GM13976 (cell line): ENCODE measurements around the gene CBFA2T3.

ENCODE experiments used
- DNase-seq: peaks from one replicate; pipeline ENCODE4 v3.0.0; 2012; ENCODE audit warnings: low spot score
- in situ Hi-C: fragments of 300-500 bp; cut with MboI; formaldehyde crosslinking; loops from one replicate; pipeline ENCODE4 v1.12.0; 2022; ENCODE audit warnings: low sequenced_read_pairs, mixed read lengths, inconsistent platforms; ENCODE audit not compliant: unreplicated experiment
- TF ChIP-seq, protein P1 (sequence below): IDR thresholded peaks from 2 replicates; pipeline ENCODE4 v1.5.1; 2012; ENCODE audit warnings: borderline replicate concordance, mild to moderate bottlenecking; ENCODE audit not compliant: insufficient read depth; ENCODE audit errors: extremely low read depth, missing control alignments, control extremely low read depth

The CBFA2T3 gene

DNA sequence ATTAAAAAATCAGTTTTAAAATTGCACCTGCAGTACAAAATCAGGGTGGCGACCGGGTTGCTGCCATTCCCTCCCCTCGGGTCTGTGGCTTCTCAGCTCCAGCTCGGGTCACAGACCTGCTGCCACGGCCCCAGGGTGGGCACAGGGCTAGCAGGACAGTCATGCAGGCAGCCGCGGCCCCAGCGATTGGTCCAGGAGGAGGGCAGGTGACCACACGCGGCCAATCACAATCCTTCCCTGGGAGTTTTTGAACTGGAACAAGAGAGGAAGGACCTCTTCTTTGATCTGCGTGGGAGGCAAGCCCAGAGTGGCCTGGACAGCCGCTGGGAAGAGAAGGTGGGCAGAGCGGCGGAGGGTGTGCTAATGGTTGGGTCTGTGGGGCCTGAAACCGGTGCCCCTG lies 25.5 kb downstream of the CBFA2T3 start:
- in situ Hi-C loops: no loop called here
- TF ChIP-seq, protein P1, sequence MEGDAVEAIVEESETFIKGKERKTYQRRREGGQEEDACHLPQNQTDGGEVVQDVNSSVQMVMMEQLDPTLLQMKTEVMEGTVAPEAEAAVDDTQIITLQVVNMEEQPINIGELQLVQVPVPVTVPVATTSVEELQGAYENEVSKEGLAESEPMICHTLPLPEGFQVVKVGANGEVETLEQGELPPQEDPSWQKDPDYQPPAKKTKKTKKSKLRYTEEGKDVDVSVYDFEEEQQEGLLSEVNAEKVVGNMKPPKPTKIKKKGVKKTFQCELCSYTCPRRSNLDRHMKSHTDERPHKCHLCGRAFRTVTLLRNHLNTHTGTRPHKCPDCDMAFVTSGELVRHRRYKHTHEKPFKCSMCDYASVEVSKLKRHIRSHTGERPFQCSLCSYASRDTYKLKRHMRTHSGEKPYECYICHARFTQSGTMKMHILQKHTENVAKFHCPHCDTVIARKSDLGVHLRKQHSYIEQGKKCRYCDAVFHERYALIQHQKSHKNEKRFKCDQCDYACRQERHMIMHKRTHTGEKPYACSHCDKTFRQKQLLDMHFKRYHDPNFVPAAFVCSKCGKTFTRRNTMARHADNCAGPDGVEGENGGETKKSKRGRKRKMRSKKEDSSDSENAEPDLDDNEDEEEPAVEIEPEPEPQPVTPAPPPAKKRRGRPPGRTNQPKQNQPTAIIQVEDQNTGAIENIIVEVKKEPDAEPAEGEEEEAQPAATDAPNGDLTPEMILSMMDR: no peak
- no peak for DNase-seq

DNA sequence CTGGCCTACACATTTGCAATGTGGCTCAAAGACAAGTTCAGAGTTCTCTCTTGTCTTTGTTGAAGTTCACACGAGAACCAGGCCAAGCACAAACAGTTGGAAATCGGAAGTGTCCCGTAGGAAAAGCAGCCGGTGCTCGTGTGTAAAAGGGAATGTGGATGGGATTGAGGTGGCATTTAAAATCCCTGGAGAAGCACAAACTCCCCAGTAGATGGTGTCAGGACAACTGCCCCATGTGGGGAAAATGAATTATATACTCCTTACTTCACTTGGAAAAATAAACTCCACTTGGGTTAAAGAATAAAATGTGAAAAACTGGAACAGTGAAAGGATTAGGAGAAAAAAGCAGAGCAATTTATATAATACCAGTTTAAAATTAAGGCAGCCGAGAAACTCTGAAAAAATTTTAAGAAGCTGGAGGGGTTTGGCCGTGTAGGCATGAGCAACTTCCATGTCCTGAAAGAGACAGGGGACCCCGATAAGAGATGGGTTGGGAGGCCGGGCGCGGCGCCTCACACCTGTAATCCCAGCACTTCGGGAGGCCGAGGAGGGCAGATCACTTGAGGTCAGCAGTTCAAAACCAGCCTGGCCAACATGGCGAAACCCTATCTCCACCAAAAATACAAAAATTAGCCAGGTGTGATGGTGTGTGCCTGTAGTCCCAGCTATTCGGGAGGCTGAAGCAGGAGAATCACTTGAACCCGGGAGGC lies 28.1 kb downstream of the CBFA2T3 start:
- TF ChIP-seq, protein P1: no peak
- no peak for DNase-seq
- in situ Hi-C loops: no loop called here

DNA sequence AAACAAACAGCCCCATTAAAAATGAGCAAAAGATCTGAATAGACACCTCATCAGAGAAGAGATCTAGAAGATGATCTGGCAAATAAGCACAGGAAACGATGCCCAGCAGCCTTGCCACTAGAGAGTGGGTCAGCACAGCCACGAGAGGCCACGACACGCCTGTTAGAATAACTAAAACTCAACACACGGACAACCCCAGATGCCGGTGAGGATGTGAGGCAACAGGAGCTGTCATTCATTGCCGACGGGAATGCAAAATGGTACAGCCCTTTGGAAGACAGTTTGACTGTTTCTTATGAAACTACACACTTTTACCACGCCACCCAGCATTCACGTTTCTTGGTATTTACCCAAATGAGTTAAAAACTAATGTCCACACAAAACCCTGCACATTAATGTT lies 31.5 kb downstream of the CBFA2T3 start:
- TF ChIP-seq, protein P1: no peak
- DNase-seq: no peak
- in situ Hi-C loops: no loop called here

DNA sequence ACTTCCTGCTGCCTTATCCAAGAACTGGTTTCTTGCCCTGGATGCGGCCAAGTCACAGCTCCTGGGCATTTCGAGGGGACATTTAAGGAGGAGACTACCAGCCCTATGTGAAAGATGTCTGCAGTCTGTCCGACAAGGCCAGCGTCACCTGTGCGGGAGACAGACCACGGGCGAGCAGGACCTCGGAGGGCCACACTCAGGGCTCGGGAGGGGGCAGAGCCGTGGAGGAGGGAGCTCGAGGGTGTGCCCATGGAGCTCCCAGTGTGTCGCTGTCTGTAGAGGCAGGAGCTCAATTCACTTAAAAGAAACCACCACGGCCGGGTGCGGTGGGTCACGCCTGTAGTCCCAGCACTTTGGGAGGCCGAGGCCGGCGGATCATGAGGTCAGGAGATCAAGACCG lies 33.3 kb downstream of the CBFA2T3 start:
- in situ Hi-C loops: no loop called here
- no peak for DNase-seq

DNA sequence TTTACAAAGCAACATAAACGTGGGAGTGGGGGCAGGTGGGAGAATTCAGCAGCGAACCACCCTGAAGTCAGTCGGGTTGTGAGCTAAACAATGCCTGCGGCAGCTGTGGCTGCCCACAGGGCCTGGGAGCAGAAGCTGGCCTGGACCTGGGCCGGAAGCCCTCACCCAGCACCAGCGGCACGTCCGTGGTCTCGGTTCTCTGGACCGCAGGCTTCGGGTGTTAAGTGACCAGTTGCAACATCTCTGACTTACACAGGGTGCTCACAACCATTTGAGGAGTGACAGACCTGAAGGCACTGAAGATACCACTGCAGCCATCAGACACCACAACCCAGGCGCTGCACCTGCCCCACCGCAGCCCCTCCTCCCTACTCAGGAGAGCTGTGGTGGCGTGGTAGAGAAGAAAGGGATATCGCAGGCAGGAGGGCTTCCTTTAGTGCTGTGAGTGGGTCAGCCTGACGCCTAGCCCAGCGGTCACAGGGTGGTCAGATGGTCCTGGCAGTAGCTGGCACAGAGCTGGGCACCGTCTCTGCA lies 33.8 kb downstream of the CBFA2T3 start:
- DNase-seq: no peak
- in situ Hi-C loops: no loop called here
- TF ChIP-seq, protein P1: no peak

More for the DNA sequence above, 33.3 kb downstream of the CBFA2T3 start:
- TF ChIP-seq, protein P1: no peak

DNA sequence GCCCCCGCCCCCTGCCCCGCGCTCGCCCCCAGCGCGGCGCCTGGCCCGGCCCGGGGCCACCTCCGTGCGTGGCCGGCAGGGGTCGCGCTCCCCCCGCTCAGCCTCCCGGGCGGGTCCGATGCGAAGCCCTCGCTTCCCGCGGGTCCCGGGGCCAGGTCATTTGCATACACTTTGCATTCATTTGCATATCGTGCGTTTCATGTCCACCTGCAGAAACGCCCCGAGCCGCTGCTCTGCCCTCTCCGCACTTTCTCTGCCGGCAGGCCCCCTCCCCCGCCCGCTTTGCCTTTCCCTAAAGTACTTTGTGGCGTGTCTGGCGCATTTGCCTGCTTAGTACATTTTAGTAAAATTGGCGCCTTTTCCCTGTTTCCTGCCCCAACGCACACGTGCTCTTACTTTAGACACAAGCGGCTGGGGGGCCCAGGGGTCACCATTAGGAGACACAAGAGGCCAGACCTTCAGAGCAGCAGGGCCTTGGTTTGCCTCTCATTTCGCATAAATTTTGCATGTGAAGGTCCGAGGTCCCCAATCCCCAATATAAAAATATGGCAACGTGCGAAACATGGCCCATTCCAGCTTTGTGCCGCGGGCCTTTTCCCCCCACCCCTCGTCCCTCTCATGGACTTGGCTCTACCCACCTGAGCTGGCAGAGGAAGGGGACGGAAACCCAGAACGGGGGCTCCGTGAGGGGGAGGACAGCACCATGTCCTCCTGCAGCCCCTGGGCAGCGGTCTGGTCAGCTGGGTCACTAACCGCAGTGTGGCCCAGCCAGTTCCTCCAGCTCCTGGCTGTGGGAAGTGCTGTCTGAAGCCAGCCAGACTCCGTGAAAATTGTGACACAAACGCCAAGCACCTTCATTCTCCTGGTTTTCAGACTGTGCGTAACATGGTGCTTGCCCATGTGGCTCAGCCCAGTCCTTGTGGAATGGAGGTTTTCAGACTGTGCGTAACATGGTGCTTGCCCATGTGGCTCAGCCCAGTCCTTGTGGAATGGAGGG lies 34.8 kb downstream of the CBFA2T3 start:
- DNase-seq: peak; percentile 92
- in situ Hi-C loops: no loop called here

More for the DNA sequence above, 34.8 kb downstream of the CBFA2T3 start:
- TF ChIP-seq, protein P1: peak; percentile 89
